ENCODE data around the gene CCDC102A.
A peak's percentile ranks its signal among the peaks of the same experiment; 100 is the strongest.
"Not testable (repeated sequence)": the region's sequence is repeated elsewhere in the genome, so short reads cannot be mapped to it uniquely, and the experiment has no call there.

The CCDC102A gene

DNA sequence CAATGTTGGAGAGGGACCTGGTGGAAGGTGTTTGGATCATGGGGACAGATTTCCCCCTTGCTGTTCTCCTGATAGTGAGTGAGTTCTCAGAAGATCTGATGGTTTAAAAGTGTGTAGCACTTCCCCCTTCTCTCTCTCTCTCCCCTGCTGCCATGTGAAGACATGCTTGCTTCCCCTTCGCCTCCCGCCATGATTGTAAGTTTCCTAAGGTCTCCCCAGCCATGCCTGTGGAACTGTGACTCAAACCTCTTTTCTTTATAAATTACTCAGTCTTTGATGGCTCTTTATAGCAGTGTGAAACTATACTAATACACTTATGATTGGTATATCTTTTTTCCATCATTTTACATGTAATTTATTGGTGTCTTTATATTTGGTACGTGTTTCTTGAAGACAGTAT lies 19.5 kb upstream of the CCDC102A start:
- peaks cover 11% of the 10 kb centered on the region for H3K9me3 Mint-ChIP-seq
- H3K36me3 Mint-ChIP-seq: peaks cover 72% of the 10 kb centered on the region
- H3K4me3 Mint-ChIP-seq: no peak overlapping the region
- ATAC-seq: no peak
- peaks cover 67% of the 10 kb centered on the region for H3K4me1 Mint-ChIP-seq
- peak overlapping the region; percentile 31 for H3K27ac Mint-ChIP-seq
- no peaks in the 10 kb centered on the region for H3K27me3 Mint-ChIP-seq

DNA sequence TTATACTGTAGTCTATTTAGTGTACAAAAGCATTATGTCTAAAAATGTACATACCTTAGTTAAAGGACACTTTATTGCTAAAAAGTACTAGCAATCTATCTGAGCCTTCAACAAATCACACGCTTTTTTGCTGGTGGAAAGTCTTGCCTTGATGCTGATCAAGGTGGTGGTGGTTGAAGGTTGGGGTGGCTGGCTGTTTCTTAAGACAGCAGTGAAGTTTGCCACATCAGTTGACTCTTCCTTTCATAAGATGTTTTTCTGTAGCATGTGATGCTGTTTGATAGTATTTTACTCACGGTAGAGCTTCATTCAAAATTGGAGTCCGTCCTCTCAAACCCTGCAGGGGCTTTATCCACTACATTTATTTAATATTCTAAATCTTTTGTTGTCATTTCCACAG lies 14.7 kb upstream of the CCDC102A start:
- Mint-ChIP-seq H3K4me1 (peaks cover 76% of the 10 kb centered on the region), H3K27me3 (no peaks in the 10 kb centered on the region), H3K27ac (peak overlapping the region; percentile 69), H3K9me3 (peaks cover 4% of the 10 kb centered on the region), H3K4me3 (no peak overlapping the region), H3K36me3 (peaks cover 61% of the 10 kb centered on the region)
- no peak for ATAC-seq

DNA sequence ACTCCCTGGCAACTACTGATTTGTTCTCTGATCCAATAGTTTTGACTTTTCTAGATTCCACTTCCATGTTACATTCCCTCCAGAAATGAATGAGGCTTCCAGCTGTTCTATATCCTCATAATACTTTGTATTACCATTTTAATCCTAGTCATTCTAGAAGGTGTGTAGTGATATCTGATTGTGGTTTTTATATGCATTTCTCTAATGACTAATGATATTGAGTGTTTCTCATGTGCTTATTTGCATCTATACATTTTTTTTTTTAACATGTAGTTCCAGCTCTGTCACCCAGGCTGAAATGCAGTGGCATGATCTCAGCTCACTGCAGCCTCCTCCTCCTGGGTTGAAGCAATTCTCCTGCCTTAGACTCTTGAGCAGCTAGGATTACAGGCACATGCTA lies 13.4 kb upstream of the CCDC102A start:
- H3K27ac Mint-ChIP-seq: no peak overlapping the region
- ATAC-seq: no peak
- H3K4me3 Mint-ChIP-seq: no peak overlapping the region
- no peaks in the 10 kb centered on the region for H3K9me3 Mint-ChIP-seq
- H3K4me1 Mint-ChIP-seq: peaks cover 79% of the 10 kb centered on the region
- no peaks in the 10 kb centered on the region for H3K27me3 Mint-ChIP-seq
- peaks cover 51% of the 10 kb centered on the region for H3K36me3 Mint-ChIP-seq

GRCh38 chr16:57548408-57548807 lies 12.0 kb upstream of the CCDC102A start:
- Mint-ChIP-seq H3K27ac (peak overlapping the region; percentile 62), H3K4me3 (no peak overlapping the region), H3K4me1 (peaks cover 89% of the 10 kb centered on the region), H3K27me3 (no peaks in the 10 kb centered on the region), H3K9me3 (no peaks in the 10 kb centered on the region), H3K36me3 (peaks cover 50% of the 10 kb centered on the region)
- ATAC-seq: no peak

DNA sequence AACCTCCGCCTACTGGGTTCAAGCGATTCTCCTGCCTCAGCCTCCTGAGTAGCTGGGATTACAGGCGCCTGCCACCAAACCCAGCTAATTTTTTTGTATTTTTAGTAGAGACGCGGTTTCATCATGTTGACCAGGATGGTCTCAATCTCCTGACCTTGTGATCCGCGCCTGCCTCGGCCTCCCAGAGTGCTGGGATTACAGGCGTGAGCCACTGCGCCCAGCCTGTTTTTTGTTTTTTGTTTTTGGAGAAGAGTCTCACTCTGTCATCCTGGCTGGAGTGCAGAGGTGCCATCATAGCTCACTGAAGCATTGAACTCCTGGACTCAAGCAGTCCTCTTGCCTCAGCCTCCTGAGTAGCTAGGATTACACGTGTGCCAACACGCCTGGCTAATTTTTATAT lies 11.2 kb upstream of the CCDC102A start:
- H3K9me3 Mint-ChIP-seq, H3K27me3 Mint-ChIP-seq, H3K27ac Mint-ChIP-seq, ATAC-seq: not testable (repeated sequence)
- Mint-ChIP-seq H3K36me3 (peaks cover 41% of the 10 kb centered on the region), H3K4me3 (peak overlapping the region; percentile 7), H3K4me1 (peaks cover 90% of the 10 kb centered on the region)

- Mint-ChIP-seq H3K27ac (peak overlapping the region; percentile 66), H3K36me3 (peaks cover 14% of the 10 kb centered on the region), H3K9me3 (no peaks in the 10 kb centered on the region), H3K4me1 (peaks cover 90% of the 10 kb centered on the region), H3K27me3 (no peaks in the 10 kb centered on the region), H3K4me3 (peak overlapping the region; percentile 76)
- ATAC-seq: peak; percentile 91
These were observed 7.8 kb upstream of the CCDC102A start for GRCh38 chr16:57544124-57544653.

- H3K36me3 Mint-ChIP-seq: no peaks in the 10 kb centered on the region
- H3K27ac Mint-ChIP-seq: peak overlapping the region; percentile 66
- ATAC-seq: no peak
- no peaks in the 10 kb centered on the region for H3K9me3 Mint-ChIP-seq
- peak overlapping the region; percentile 76 for H3K4me3 Mint-ChIP-seq
- H3K27me3 Mint-ChIP-seq: no peaks in the 10 kb centered on the region
- H3K4me1 Mint-ChIP-seq: peaks cover 92% of the 10 kb centered on the region
These were observed 5.5 kb upstream of the CCDC102A start for GRCh38 chr16:57541754-57542435.

DNA sequence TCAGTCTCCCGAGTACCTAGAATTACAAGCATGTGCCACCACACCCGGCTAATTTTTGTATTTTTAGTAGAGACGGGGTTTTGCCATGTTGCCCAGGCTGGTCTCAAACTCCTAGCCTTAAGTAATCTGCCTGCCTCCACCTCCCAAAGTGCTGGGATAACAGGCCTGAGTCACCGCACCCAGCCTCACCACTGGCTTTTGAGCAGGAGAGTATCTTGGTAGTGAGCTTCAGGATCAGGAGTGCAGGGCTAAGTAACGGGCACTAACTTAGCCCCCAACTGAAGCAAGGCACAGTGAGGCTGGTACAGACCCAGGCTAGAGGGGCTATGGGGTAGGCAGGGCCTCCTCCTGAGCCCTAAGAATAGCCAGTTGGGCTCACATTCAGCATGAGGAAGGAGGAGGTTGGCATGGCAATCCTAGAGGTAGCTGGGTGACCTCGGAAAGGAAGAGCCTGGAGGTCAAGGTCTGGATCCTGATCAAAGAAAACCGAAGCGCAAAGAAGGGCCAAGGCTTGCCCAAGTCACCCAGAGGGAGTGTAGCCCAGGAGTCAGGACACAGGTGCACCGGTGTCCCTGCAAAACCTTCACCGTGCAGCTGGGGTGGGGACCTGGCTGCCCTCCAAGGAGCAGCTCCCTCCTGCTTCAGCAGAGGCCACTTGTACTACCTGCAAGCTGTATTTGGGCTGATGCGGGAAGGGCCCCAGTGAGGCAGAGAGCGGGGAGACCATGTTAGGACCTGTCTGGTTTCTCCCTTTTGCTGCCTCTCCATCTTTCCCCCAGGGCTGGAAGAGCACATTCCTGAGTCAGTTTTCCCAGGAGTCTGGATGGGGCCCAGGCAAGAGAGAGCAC lies 4.8 kb upstream of the CCDC102A start:
- Mint-ChIP-seq H3K4me1 (peaks cover 86% of the 10 kb centered on the region), H3K27ac (peak overlapping the region; percentile 93), H3K36me3 (no peaks in the 10 kb centered on the region), H3K4me3 (no peak overlapping the region), H3K9me3 (no peaks in the 10 kb centered on the region), H3K27me3 (no peaks in the 10 kb centered on the region)
- no peak for ATAC-seq

DNA sequence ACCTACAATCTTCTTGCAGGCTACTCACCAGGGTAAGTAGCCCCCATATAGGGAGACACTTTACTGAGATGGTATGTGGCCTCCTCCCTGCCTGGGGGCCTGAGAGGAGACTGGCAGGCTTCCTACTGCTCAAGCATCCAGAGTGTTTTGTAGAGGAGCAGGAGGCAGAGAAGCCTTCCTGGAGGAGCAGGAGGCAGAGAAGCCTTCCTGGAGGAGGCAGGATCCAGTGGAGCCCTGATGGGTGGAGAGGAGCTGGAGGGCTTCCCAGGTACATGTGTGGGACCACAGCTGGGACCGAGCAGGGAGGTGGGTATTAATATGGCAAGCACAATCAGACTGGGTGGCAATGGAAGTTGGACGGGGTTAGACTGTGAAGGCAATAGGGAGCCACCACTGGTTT lies 4.0 kb upstream of the CCDC102A start:
- no peaks in the 10 kb centered on the region for H3K36me3 Mint-ChIP-seq
- H3K27ac Mint-ChIP-seq: peak overlapping the region; percentile 93
- no peaks in the 10 kb centered on the region for H3K9me3 Mint-ChIP-seq

DNA sequence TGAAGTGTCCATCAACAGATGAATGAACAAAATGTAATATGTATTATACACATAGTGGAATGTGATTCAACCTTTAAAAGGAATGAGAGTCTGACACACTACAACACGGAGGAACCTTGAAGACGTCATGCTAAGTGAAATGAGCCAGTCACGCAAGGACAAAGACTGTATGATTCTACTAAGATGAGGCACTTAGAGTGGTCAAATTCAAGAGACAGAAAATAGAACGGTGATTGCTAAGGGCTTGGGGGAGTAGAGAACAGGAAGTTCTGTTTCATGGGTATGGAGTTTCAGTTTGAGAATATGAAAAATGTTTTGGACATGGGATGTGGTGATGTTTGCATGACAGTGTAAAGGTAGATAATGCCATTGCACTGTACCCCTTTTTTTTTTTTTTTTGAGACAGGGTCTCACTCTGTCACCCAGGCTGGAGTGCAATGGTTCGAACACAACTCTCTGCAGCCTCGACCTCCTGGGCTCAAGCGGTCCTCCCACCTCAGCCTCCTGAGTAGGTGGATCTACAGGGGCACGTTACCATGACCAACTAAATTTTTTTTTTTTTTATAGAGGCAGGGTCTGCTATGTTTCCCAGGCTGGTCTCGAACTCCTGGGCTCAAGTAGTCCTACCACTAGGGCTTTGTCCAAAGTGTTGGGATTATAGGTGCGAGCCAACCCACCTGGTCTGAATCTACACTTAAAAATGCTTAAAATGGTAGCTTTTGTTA lies 2.9 kb upstream of the CCDC102A start:
- no peaks in the 10 kb centered on the region for H3K27me3 Mint-ChIP-seq
- H3K27ac Mint-ChIP-seq: peak overlapping the region; percentile 93
- peaks cover 82% of the 10 kb centered on the region for H3K4me1 Mint-ChIP-seq
- no peaks in the 10 kb centered on the region for H3K9me3 Mint-ChIP-seq
- H3K4me3 Mint-ChIP-seq: peak overlapping the region; percentile 87
- H3K36me3 Mint-ChIP-seq: no peaks in the 10 kb centered on the region
- ATAC-seq: peak; percentile 42

More for the DNA sequence above, 4.0 kb upstream of the CCDC102A start:
- Mint-ChIP-seq H3K27me3 (no peaks in the 10 kb centered on the region), H3K4me3 (no peak overlapping the region), H3K4me1 (peaks cover 83% of the 10 kb centered on the region)
- ATAC-seq: no peak

GRCh38 chr16:57538235-57538721 lies 1.9 kb upstream of the CCDC102A start:
- no peaks in the 10 kb centered on the region for H3K27me3 Mint-ChIP-seq
- peak overlapping the region; percentile 93 for H3K27ac Mint-ChIP-seq
- peaks cover 82% of the 10 kb centered on the region for H3K4me1 Mint-ChIP-seq
- H3K9me3 Mint-ChIP-seq: no peaks in the 10 kb centered on the region
- peak; percentile 6 for ATAC-seq
- H3K4me3 Mint-ChIP-seq: peak overlapping the region; percentile 87
- H3K36me3 Mint-ChIP-seq: no peaks in the 10 kb centered on the region

- Mint-ChIP-seq H3K4me3 (peak overlapping the region; percentile 87), H3K27me3 (no peaks in the 10 kb centered on the region), H3K27ac (peak overlapping the region; percentile 93), H3K9me3 (no peaks in the 10 kb centered on the region), H3K36me3 (no peaks in the 10 kb centered on the region), H3K4me1 (peaks cover 82% of the 10 kb centered on the region)
- peak; percentile 4 for ATAC-seq
These were observed 1.3 kb upstream of the CCDC102A start for GRCh38 chr16:57537581-57538234.

DNA sequence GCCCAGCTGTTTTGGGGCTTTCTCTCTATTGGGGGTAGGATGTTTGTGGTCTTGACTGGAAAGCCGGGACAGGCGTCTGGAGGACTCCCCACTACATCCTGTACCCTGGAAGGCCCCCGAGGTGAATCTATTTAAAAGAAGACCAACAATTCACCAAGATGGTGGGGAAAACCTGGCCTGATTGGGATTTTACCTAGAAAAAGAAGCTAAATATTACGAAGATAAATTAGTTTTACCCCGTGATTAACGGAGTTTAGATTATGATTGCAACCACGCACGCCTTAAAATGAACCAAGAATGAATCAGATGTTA lies 779 bp upstream of the CCDC102A start:
- ATAC-seq: no peak
- peaks cover 82% of the 10 kb centered on the region for H3K4me1 Mint-ChIP-seq
- no peaks in the 10 kb centered on the region for H3K36me3 Mint-ChIP-seq
- peak overlapping the region; percentile 87 for H3K4me3 Mint-ChIP-seq
- H3K27ac Mint-ChIP-seq: peak overlapping the region; percentile 93
- H3K9me3 Mint-ChIP-seq: no peaks in the 10 kb centered on the region
- H3K27me3 Mint-ChIP-seq: no peaks in the 10 kb centered on the region

- Mint-ChIP-seq H3K27me3 (no peaks in the 10 kb centered on the region), H3K36me3 (no peaks in the 10 kb centered on the region), H3K27ac (peak overlapping the region; percentile 81), H3K4me3 (peak overlapping the region; percentile 87), H3K4me1 (peaks cover 82% of the 10 kb centered on the region), H3K9me3 (no peaks in the 10 kb centered on the region)
- ATAC-seq: peak; percentile 88
These were observed 578 bp downstream of the CCDC102A start for GRCh38 chr16:57535680-57536305.

All from stimulated activated memory B cell treated with anti-CD40 and anti-IgM and Interleukin-4, amounts not matched to agents 10 μg/mL and 1 μg/mL and 100 μg/mL, for 72 hours (primary cell).